Adipocyte (in vitro differentiated cells): ENCODE data around the gene CCL2.
A peak's percentile ranks its signal among the peaks of the same experiment; 100 is the strongest.

Experiments
- DNase-seq: peaks from one replicate; pipeline ENCODE4 v3.0.0-alpha.2; 2015; ENCODE audit warnings: low read depth
- H3K27me3 ChIP-seq: replicated peaks from 2 replicates; pipeline ENCODE4 v1.7.0; 2013; ENCODE audit warnings: mild to moderate bottlenecking, low read length, moderate library complexity; ENCODE audit not compliant: control insufficient read depth, insufficient read depth
- H3K36me3 ChIP-seq: 2 replicates; pipeline ENCODE4 v1.7.0; 2013; ENCODE audit warnings: low read length, mild to moderate bottlenecking, moderate library complexity; ENCODE audit not compliant: control insufficient read depth, insufficient read depth, severe bottlenecking
- H3K4me1 ChIP-seq: 2 replicates; pipeline ENCODE4 v1.7.0; 2013; ENCODE audit warnings: mild to moderate bottlenecking, low read length, moderate library complexity; ENCODE audit not compliant: control insufficient read depth, insufficient read depth
- H3K4me3 ChIP-seq: 2 replicates; pipeline ENCODE4 v1.7.0; 2013; ENCODE audit warnings: mild to moderate bottlenecking, low read length, moderate library complexity
- H3K9ac ChIP-seq: 2 replicates; pipeline ENCODE4 v1.7.0; 2013; ENCODE audit warnings: mild to moderate bottlenecking, low read length, moderate library complexity
- H3K9me3 ChIP-seq: 2 replicates; pipeline ENCODE4 v1.7.0; 2013; ENCODE audit warnings: mild to moderate bottlenecking, low read length, moderate library complexity; ENCODE audit not compliant: control insufficient read depth

The CCL2 gene

DNA sequence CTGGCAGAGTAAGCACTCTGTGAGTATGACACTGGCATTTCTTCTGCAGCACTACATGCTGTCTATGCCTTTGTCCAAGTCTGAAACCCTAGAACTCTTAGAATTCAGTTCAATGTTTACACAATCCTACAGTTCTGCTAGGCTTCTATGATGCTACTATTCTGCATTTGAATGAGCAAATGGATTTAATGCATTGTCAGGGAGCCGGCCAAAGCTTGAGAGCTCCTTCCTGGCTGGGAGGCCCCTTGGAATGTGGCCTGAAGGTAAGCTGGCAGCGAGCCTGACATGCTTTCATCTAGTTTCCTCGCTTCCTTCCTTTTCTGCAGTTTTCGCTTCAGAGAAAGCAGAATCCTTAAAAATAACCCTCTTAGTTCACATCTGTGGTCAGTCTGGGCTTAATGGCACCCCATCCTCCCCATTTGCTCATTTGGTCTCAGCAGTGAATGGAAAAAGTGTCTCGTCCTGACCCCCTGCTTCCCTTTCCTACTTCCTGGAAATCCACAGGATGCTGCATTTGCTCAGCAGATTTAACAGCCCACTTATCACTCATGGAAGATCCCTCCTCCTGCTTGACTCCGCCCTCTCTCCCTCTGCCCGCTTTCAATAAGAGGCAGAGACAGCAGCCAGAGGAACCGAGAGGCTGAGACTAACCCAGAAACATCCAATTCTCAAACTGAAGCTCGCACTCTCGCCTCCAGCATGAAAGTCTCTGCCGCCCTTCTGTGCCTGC, at the start of gene CCL2:
Gene CCL2 (plus strand): TSS at position 635 of the 730 bp plus-strand sequence. CDS start 65 bp downstream, at position 700.
- Histone ChIP-seq H3K9me3 (no peaks in the 10 kb centered on the region), H3K36me3 (no peaks in the 10 kb centered on the region), H3K4me3 (peak within 1 kb of the TSS; percentile 85), H3K4me1 (peaks cover 71% of the 10 kb centered on the region), H3K27me3 (no peaks in the 10 kb centered on the region), H3K9ac (peak within 1 kb of the TSS; percentile 89)
- peak; percentile 77 for DNase-seq

DNA sequence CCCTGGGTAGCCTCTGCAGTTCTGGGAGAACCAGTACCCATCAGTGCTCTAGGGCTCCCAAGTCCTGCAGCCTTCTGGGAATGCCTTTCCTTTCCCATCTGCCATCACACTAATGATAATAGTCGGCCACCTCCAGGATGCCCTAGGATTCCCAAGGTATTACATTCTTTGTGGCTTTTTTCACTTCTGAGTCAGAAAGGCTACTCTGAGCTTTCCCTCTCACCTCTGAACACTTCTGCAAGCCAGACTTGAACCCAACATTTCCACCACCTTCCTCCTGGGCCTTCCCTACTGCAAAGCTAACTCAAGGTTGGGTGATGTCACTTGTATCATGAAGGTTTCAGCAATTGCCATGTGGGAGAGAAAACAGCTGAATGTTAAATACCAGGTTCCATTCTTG, 49.7 kb upstream of the CCL2 start:
- H3K9me3 ChIP-seq: peaks cover 8% of the 10 kb centered on the region
- H3K4me3 ChIP-seq: no peak overlapping the region
- H3K4me1 ChIP-seq: no peaks in the 10 kb centered on the region
- no peak for DNase-seq
- H3K36me3 ChIP-seq: no peaks in the 10 kb centered on the region
- H3K27me3 ChIP-seq: no peaks in the 10 kb centered on the region
- H3K9ac ChIP-seq: no peak overlapping the region

DNA sequence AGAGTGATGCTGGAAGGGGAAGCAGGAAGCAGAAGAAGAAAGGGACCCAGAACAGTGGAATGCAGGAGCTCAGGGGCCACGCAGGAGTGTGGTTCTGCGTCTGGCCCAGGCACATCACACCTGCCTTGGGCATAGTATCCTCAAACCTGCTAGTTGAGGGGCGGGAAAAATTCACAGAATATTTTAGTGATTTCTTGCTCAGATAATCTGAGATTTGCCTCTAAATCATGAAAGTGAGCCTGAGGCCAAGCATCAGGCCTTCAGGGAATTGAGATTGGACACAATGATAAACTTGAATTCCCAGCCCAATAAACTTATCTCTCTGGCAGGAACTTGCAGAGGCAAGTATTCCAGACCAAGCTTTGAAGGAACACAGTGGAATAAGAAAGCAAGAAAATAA, 48.5 kb upstream of the CCL2 start:
- no peak for DNase-seq
- Histone ChIP-seq H3K4me3 (no peak overlapping the region), H3K9ac (no peak overlapping the region), H3K4me1 (no peaks in the 10 kb centered on the region), H3K9me3 (peaks cover 8% of the 10 kb centered on the region), H3K27me3 (no peaks in the 10 kb centered on the region), H3K36me3 (no peaks in the 10 kb centered on the region)

DNA sequence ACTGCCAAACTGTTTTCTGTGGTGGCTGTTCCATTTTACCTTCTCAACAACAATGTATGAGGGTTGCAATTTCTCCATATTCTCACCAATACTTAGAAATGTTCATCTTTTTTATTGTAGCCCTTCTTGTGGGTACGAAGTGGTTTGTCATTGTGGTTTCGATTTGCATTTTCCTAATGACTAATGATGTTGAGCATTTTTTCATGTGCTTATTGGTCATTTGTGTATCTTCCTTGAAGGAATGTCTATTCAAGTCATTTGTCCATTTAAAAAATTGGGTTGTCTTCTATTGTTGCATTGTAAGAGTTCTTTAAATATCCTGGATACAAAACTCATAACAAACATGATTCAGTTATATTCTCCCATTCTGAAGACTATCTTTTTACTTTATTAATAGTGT, 47.5 kb upstream of the CCL2 start:
- peaks cover 8% of the 10 kb centered on the region for H3K9me3 ChIP-seq
- no peaks in the 10 kb centered on the region for H3K27me3 ChIP-seq
- H3K9ac ChIP-seq: no peak overlapping the region
- no peak for DNase-seq
- H3K36me3 ChIP-seq: no peaks in the 10 kb centered on the region
- H3K4me3 ChIP-seq: no peak overlapping the region
- H3K4me1 ChIP-seq: no peaks in the 10 kb centered on the region

DNA sequence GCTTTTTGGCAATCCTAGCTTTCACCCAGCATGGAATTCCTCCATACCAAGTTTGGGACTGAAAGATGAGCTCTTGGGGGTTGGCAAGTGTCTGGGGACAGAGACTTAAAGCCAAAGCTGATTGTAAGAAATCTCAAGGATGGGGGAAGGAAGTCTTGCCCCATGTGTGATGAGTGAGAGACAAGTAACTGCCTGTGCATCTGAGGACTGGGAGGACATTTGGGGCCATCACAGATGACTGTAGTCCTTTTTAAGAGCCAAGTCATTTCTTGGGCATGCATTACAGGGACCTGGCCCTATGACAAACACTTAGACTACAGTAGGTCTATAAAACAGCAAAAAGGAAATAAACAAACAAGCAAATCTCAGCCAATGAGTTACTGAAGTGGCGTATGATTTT, 36.3 kb upstream of the CCL2 start:
- H3K27me3 ChIP-seq: no peaks in the 10 kb centered on the region
- H3K36me3 ChIP-seq: no peaks in the 10 kb centered on the region
- H3K4me3 ChIP-seq: no peak overlapping the region
- H3K9ac ChIP-seq: no peak overlapping the region
- no peaks in the 10 kb centered on the region for H3K9me3 ChIP-seq
- peaks cover 45% of the 10 kb centered on the region for H3K4me1 ChIP-seq
- no peak for DNase-seq

DNA sequence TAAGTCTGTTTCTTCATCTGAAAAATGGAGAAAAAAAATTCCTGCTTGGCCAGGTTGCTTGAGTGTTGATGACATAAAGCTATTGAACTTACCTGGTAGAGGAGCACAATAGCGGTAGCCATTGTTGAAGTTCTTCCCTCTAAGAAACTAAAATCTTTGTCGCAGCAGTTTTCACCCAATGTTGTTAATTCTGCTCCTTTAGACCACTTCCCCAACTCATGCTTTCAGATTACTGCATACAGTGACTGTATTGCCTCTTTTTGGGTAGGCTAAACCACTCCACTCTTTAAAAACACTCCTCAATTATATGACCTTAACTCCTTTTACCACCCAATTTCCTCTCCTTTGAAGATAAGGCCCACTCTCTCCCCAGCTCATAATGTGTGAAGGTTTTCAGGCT, 35.7 kb upstream of the CCL2 start:
- Histone ChIP-seq H3K27me3 (no peaks in the 10 kb centered on the region), H3K36me3 (no peaks in the 10 kb centered on the region), H3K4me3 (no peak overlapping the region), H3K4me1 (peaks cover 45% of the 10 kb centered on the region), H3K9me3 (no peaks in the 10 kb centered on the region), H3K9ac (no peak overlapping the region)
- no peak for DNase-seq

DNA sequence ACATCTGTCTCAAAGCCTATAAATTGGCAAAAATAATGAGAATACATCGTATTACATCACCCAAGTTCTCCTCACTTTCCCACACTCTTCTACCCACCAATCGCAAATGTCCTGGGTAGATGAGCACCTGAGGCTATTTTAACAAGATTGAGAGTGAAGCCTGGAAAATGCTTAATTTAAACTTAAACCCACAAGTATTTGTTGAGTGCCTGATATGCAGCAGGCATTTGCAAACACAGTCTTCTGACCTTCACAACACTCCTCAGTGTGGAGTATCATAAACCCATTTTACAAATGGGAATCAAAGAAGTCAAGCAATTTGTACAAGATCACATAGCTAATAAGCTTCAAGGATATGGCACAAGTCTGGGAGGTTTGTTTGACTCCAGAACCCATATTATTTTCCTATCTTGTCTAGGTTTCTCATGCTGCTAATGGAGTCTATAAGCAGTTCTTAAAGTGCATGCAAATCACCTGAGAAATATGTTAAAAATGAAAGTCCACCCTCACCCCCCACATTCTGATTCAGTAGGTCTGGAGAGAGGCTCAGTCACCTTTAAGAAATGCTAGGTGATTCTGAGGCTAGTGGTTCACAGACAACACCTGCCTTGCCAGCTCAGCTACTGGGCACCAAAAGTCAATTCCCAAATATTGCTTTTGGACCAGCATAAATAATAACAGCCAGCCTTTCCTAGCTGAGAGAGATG, 34.9 kb upstream of the CCL2 start:
- no peaks in the 10 kb centered on the region for H3K27me3 ChIP-seq
- no peaks in the 10 kb centered on the region for H3K9me3 ChIP-seq
- peaks cover 45% of the 10 kb centered on the region for H3K4me1 ChIP-seq
- no peaks in the 10 kb centered on the region for H3K36me3 ChIP-seq
- no peak overlapping the region for H3K4me3 ChIP-seq
- DNase-seq: no peak
- H3K9ac ChIP-seq: no peak overlapping the region

DNA sequence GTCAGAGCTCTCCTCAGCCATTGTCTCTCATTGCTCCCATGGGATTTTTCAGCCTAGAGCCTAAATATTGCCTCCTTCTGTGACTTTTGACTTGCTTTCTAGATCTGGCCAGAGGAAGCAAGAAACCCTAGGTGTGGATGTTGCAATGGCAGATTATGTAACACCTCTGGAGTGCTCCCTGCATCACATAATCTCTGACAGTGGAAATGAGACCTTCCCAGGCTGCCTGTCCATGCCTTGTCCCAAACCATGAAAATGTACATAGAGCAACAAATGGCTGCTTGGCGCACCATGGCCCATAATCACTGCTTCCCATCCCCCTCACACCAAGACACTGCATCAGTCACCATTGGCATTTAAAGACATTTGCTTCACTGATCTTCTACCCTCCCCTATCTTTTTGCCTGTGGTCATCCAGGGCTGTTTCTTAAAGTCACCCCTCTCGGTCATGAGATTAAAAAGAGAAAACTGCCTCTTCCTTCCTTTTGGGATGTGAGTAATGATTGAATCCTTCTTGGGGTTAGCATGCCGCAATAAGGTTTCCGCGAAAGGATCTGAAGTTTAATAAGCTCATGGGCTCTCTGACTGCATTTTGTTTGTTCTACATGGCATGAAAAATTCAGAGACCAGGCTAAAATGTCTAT, 34.2 kb upstream of the CCL2 start:
- no peaks in the 10 kb centered on the region for H3K27me3 ChIP-seq
- DNase-seq: no peak
- H3K4me3 ChIP-seq: no peak overlapping the region
- H3K9me3 ChIP-seq: no peaks in the 10 kb centered on the region
- no peaks in the 10 kb centered on the region for H3K36me3 ChIP-seq
- no peak overlapping the region for H3K9ac ChIP-seq
- peaks cover 45% of the 10 kb centered on the region for H3K4me1 ChIP-seq

DNA sequence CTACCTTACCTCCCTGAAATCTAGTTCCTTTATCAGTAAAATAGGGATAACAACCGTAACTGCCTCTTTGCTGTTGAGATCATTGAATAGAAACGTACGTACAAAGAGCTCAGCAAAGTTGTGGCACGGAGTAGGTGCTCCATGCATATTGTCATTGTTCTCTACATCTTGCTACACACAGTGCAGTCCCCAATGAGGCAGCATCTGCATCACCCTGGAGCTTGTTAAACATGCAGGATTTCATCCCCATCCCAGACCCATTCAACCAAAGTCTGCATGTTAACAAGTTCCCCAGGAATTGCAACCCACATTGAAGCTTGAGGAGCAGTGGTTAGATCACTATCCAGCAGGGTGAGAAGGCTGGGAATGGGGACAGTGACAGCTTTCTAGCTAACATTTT, 33.7 kb upstream of the CCL2 start:
- Histone ChIP-seq H3K36me3 (no peaks in the 10 kb centered on the region), H3K9ac (no peak overlapping the region), H3K4me1 (peaks cover 45% of the 10 kb centered on the region), H3K27me3 (no peaks in the 10 kb centered on the region), H3K4me3 (no peak overlapping the region), H3K9me3 (no peaks in the 10 kb centered on the region)
- no peak for DNase-seq

DNA sequence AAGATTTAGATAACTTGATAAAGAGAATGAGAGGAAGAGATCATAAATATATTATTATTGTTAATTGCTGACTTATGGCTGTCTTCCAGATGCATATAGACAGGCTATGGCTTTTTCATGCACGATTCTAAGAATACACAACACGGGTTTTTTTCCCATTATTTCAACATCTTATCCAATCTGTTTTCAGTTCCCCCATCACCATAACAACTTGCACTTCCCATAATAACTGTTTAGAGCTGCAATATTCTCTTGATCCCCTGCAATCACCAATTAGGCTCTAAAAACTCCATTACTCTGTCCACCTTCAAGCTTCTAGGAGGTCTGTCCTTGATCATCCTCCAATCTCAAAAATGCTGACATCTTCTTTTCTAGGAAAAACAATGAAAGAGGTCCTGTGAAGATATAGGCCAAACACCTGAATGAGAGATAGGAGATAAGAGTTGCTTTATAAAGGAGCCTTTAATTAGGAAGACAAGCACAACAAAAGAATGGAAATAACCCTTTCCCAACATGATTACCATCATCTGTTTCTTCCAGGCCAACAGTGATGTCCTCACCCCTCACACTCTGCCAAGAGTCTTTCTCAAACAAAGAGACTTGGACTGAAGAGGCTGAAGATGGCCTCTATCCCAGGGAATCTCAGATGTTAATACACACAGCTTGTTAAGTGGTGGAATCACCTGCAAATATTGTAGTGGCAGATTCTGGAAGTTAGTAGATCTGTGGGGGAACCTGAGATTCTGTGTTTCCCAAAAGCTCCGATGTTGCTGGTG, 32.2 kb upstream of the CCL2 start:
- no peaks in the 10 kb centered on the region for H3K27me3 ChIP-seq
- no peak overlapping the region for H3K4me3 ChIP-seq
- no peaks in the 10 kb centered on the region for H3K36me3 ChIP-seq
- H3K4me1 ChIP-seq: peaks cover 45% of the 10 kb centered on the region
- no peak overlapping the region for H3K9ac ChIP-seq
- no peak for DNase-seq
- no peaks in the 10 kb centered on the region for H3K9me3 ChIP-seq

DNA sequence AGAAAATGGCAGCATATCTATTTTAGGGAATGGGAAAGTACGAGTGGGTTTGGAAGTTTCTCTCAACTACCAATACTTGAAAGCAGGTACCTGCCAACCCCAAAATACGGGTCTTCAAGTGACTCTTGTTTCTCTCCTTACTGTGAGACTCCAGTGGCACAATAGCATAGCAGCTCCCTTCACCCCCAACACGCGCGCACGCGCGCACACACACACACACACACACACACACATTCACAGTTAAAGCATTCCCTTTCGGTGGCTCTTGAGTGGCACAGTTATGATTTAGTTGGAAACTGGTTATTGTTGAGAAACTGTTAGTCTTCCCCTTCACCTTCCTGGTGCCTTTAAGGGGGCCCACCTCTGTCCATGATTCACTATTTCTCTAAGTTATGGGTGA, 30.0 kb upstream of the CCL2 start:
- Histone ChIP-seq H3K27me3 (no peaks in the 10 kb centered on the region), H3K36me3 (no peaks in the 10 kb centered on the region), H3K4me3 (no peak overlapping the region), H3K9me3 (peaks cover 8% of the 10 kb centered on the region), H3K9ac (no peak overlapping the region), H3K4me1 (peaks cover 30% of the 10 kb centered on the region)
- DNase-seq: no peak
